SK-N-SH (cell line): ENCODE results near the gene NPAS1.

Experiments used
- EP300 ChIP-seq, 2 experiments: IDR thresholded peaks; 2 replicates each; pipeline versions ENCODE4 v1.4.0 to v1.6.1; 2012; ENCODE audit warnings: borderline replicate concordance in 1 of 2, low read depth in 1 of 2, low read length in 1 of 2
- EZH2phosphoT487 ChIP-seq: fragments of 200-600 bp; sonication (generic); IDR thresholded peaks from 2 replicates; pipeline ENCODE4 v1.6.1; 2017; ENCODE audit warnings: low read depth, mixed run types, mild to moderate bottlenecking, antibody characterized with exemption, moderate library complexity, borderline replicate concordance
- POLR2AphosphoS5 ChIP-seq: IDR thresholded peaks from 2 replicates; pipeline ENCODE4 v1.6.1; 2012; ENCODE audit warnings: low read depth, low read length
- RAD21 ChIP-seq: IDR thresholded peaks from 2 replicates; pipeline ENCODE4 v1.6.1; 2012; ENCODE audit warnings: mild to moderate bottlenecking, low read length
- RCOR1 ChIP-seq: fragments of 150-350 bp; IDR thresholded peaks from 2 replicates; pipeline ENCODE4 v1.6.1; 2017; ENCODE audit warnings: antibody characterized with exemption, low read length
- RXRA ChIP-seq: IDR thresholded peaks from 2 replicates; pipeline ENCODE4 v1.4.0; 2012; ENCODE audit warnings: low read depth, mild to moderate bottlenecking, borderline replicate concordance
- SIN3A ChIP-seq: IDR thresholded peaks from 2 replicates; pipeline ENCODE4 v1.6.1; 2012; ENCODE audit warnings: low read depth, mild to moderate bottlenecking, low read length, moderate library complexity, borderline replicate concordance
- TCF12 ChIP-seq: IDR thresholded peaks from 2 replicates; pipeline ENCODE4 v1.4.0; 2012
- YY1 ChIP-seq: IDR thresholded peaks from 2 replicates; pipeline ENCODE4 v1.4.0; 2012; ENCODE audit warnings: low read depth, mild to moderate bottlenecking
- TF ChIP-seq, protein P1 (sequence below): fragments of 200-600 bp; sonication (generic); IDR thresholded peaks from 2 replicates; pipeline ENCODE4 v1.6.1; 2017; ENCODE audit warnings: antibody characterized with exemption, mild to moderate bottlenecking, moderate library complexity
- TF ChIP-seq, protein P2 (sequence below): IDR thresholded peaks from 2 replicates; pipeline ENCODE4; 2012
- TF ChIP-seq, protein P3 (sequence below): fragments of 150-350 bp; IDR thresholded peaks from 2 replicates; pipeline ENCODE4 v1.6.1; 2017; ENCODE audit warnings: antibody characterized with exemption, low read length, low read depth, borderline replicate concordance

DNA sequence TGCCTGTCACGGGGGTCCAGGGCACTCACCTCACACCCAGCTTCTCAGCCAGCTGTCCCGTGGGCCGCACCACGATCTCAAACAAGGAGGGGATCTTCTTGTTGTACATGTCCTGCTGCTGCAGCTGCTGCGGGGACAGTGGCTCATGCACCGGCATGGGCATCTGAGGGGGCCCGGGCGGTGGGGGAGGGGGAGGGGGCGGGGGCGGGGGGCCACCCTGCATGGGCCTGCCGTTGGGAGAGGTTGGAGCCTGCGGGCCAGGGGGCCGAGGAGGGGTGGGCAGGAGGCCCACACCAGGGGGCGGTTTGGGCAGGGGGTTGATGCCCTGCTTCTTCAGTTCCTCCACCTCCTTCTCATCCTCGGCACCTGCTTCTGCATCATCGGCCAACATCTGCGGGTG lies 52.7 kb downstream of the NPAS1 start:
- TF ChIP-seq POLR2AphosphoS5 (no peak), RXRA (no peak), EZH2phosphoT487 (no peak), RCOR1 (no peak), SIN3A (no peak), RAD21 (no peak), TCF12 (no peak), EP300 (IDR thresholded peaks at IDR 0.05; ENCODE audit: borderline replicate concordance in 1 of 2, low read depth in 1 of 2, low read length in 1 of 2) (no peak), YY1 (no peak)
- TF ChIP-seq, protein P1, sequence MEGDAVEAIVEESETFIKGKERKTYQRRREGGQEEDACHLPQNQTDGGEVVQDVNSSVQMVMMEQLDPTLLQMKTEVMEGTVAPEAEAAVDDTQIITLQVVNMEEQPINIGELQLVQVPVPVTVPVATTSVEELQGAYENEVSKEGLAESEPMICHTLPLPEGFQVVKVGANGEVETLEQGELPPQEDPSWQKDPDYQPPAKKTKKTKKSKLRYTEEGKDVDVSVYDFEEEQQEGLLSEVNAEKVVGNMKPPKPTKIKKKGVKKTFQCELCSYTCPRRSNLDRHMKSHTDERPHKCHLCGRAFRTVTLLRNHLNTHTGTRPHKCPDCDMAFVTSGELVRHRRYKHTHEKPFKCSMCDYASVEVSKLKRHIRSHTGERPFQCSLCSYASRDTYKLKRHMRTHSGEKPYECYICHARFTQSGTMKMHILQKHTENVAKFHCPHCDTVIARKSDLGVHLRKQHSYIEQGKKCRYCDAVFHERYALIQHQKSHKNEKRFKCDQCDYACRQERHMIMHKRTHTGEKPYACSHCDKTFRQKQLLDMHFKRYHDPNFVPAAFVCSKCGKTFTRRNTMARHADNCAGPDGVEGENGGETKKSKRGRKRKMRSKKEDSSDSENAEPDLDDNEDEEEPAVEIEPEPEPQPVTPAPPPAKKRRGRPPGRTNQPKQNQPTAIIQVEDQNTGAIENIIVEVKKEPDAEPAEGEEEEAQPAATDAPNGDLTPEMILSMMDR = no peak
- TF ChIP-seq, protein P2, sequence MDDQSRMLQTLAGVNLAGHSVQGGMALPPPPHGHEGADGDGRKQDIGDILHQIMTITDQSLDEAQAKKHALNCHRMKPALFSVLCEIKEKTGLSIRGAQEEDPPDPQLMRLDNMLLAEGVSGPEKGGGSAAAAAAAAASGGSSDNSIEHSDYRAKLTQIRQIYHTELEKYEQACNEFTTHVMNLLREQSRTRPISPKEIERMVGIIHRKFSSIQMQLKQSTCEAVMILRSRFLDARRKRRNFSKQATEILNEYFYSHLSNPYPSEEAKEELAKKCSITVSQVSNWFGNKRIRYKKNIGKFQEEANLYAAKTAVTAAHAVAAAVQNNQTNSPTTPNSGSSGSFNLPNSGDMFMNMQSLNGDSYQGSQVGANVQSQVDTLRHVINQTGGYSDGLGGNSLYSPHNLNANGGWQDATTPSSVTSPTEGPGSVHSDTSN = no peak
- TF ChIP-seq, protein P3, sequence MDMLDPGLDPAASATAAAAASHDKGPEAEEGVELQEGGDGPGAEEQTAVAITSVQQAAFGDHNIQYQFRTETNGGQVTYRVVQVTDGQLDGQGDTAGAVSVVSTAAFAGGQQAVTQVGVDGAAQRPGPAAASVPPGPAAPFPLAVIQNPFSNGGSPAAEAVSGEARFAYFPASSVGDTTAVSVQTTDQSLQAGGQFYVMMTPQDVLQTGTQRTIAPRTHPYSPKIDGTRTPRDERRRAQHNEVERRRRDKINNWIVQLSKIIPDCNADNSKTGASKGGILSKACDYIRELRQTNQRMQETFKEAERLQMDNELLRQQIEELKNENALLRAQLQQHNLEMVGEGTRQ = no peak
